Smooth muscle cell (in vitro differentiated cells): ENCODE results near the gene MYD88. TPM values are rescaled to one million over a fixed set of nuclear protein-coding genes. Genes with fewer than 3 reads are reported as not detected.

Experiments used
- DNase-seq: peaks from one replicate; lab custom pipeline; 2025; ENCODE audit not compliant: unreplicated experiment; lab: John Stamatoyannopoulos, UW
- H2AFZ ChIP-seq: fragments of 200-600 bp; sonication (generic); 2 replicates; pipeline ENCODE4 v1.6.0; 2016; ENCODE audit warnings: antibody characterized with exemption, low read depth, mild to moderate bottlenecking
- H3F3A ChIP-seq: fragments of 200-600 bp; sonication (generic); 2 replicates; pipeline ENCODE4 v1.6.0; 2017; ENCODE audit warnings: antibody characterized with exemption, low read depth
- H3K27ac ChIP-seq: fragments of 200-600 bp; sonication (generic); 2 replicates; pipeline ENCODE4 v1.5.1; 2016; ENCODE audit warnings: low read depth, mild to moderate bottlenecking
- H3K27me3 ChIP-seq: fragments of 200-600 bp; sonication (generic); 2 replicates; pipeline ENCODE4 v1.6.1; 2016; ENCODE audit warnings: low read depth, mild to moderate bottlenecking
- H3K36me3 ChIP-seq: fragments of 200-600 bp; sonication (generic); 2 replicates; pipeline ENCODE4 v1.5.1; 2016; ENCODE audit warnings: low read depth
- H3K4me1 ChIP-seq: fragments of 200-600 bp; sonication (generic); 2 replicates; pipeline ENCODE4 v1.5.1; 2016; ENCODE audit warnings: low read depth
- H3K4me2 ChIP-seq: fragments of 200-600 bp; sonication (generic); 2 replicates; pipeline ENCODE4 v1.6.0; 2016; ENCODE audit warnings: mild to moderate bottlenecking
- H3K4me3 ChIP-seq: fragments of 200-600 bp; sonication (generic); 2 replicates; pipeline ENCODE4 v1.5.1; 2016; ENCODE audit warnings: mild to moderate bottlenecking
- H3K79me2 ChIP-seq: fragments of 200-600 bp; sonication (generic); 2 replicates; pipeline ENCODE4 v1.6.0; 2016; ENCODE audit warnings: low read depth, mild to moderate bottlenecking
- H3K9ac ChIP-seq: fragments of 200-600 bp; sonication (generic); 2 replicates; pipeline ENCODE4 v1.6.0; 2016; ENCODE audit warnings: low read depth
- H3K9me3 ChIP-seq: fragments of 200-600 bp; sonication (generic); replicated peaks from 2 replicates; pipeline ENCODE4 v1.5.1; 2016; ENCODE audit warnings: low read depth
- H4K20me1 ChIP-seq: fragments of 200-600 bp; sonication (generic); 2 replicates; pipeline ENCODE4 v1.6.0; 2016; ENCODE audit warnings: low read depth
- CTCF ChIP-seq: fragments of 200-600 bp; sonication (generic); IDR thresholded peaks from 2 replicates; pipeline ENCODE4 v1.5.1; 2017; ENCODE audit warnings: borderline replicate concordance, mild to moderate bottlenecking, antibody characterized with exemption; ENCODE audit not compliant: insufficient read depth, poor library complexity, severe bottlenecking
- WGBS: methylation state at CpG from one replicate; pipeline ENCODE4 v1.1.7; 2016; ENCODE audit warnings: low lambda C conversion rate; 5-methylcytosine and 5-hydroxymethylcytosine counted together
- polyA plus RNA-seq: library from polyadenylated mRNA; unstranded; fragments of >200 nt; fragmentation: Nextera tagmentation; extraction: Ambion mirVana; gene quantifications from 2 replicates; pipeline ENCODE4 v1.2.1, GENCODE V29; 2016
- total RNA-seq: library from RNA; depleted of rRNA; stranded (reverse); fragments of >200 nt; gene quantifications from 2 replicates; pipeline ENCODE4 v1.2.3, GENCODE V29; 2014

Gene MYD88
- total and polyA plus RNA-seq, 2 experiments from 2014 or later, result 14.1 to 37.5 TPM

- TF ChIP-seq CTCF, result no peak
- H3K36me3 ChIP-seq, result no peaks in the 10 kb centered on the region
- DNase-seq, result no peak
Observed at GRCh38 chr3:38098376-38098723, 40.1 kb upstream of the MYD88 start.

GRCh38 chr3:38099518-38099917 lies 38.9 kb upstream of the MYD88 start:
- 19% methylated on average over 5 of the region's 5 CpGs for WGBS
- no peak overlapping the region for H3K27ac ChIP-seq

More at GRCh38 chr3:38098376-38098723, 40.1 kb upstream of the MYD88 start:
- Histone ChIP-seq H2AFZ (no peak overlapping the region), H4K20me1 (no peaks in the 10 kb centered on the region), H3F3A (no peaks in the 10 kb centered on the region), H3K27me3 (no peaks in the 10 kb centered on the region), H3K79me2 (no peaks in the 10 kb centered on the region), H3K4me1 (peaks cover 20% of the 10 kb centered on the region), H3K9ac (no peak overlapping the region), H3K27ac (no peak overlapping the region), H3K9me3 (no peaks in the 10 kb centered on the region), H3K4me3 (no peak overlapping the region), H3K4me2 (no peak overlapping the region)
- WGBS, result 85% methylated on average over 9 of the region's 9 CpGs

GRCh38 chr3:38100498-38100897 lies 38.0 kb upstream of the MYD88 start:
- WGBS, result 96% methylated on average over 3 of the region's 3 CpGs
- H3K4me2 ChIP-seq, result no peak overlapping the region

More at GRCh38 chr3:38099518-38099917, 38.9 kb upstream of the MYD88 start:
- Histone ChIP-seq H3K4me2 (no peak overlapping the region), H3K4me3 (no peak overlapping the region), H2AFZ (no peak overlapping the region), H3K27me3 (no peaks in the 10 kb centered on the region), H4K20me1 (no peaks in the 10 kb centered on the region), H3K9ac (no peak overlapping the region), H3K36me3 (no peaks in the 10 kb centered on the region), H3K79me2 (no peaks in the 10 kb centered on the region), H3K4me1 (peaks cover 20% of the 10 kb centered on the region), H3F3A (no peaks in the 10 kb centered on the region), H3K9me3 (no peaks in the 10 kb centered on the region)
- TF ChIP-seq CTCF, result no peak
- DNase-seq, result no peak

More at GRCh38 chr3:38100498-38100897, 38.0 kb upstream of the MYD88 start:
- Histone ChIP-seq H3K27ac (no peak overlapping the region), H4K20me1 (no peaks in the 10 kb centered on the region), H3K4me1 (peaks cover 20% of the 10 kb centered on the region), H3K27me3 (no peaks in the 10 kb centered on the region), H3K9me3 (peaks cover 5% of the 10 kb centered on the region), H2AFZ (no peak overlapping the region), H3K36me3 (no peaks in the 10 kb centered on the region), H3F3A (no peaks in the 10 kb centered on the region), H3K79me2 (no peaks in the 10 kb centered on the region), H3K4me3 (no peak overlapping the region), H3K9ac (no peak overlapping the region)
- no peak for DNase-seq
- TF ChIP-seq CTCF, result no peak
